Spleen (tissue), 11 donors: ENCODE data around the gene NPSR1. TPM values are rescaled to one million over a fixed set of nuclear protein-coding genes. Genes with fewer than 3 reads are reported as not detected.

ENCODE experiments used
- DNase-seq: peaks from one replicate; pipeline ENCODE4 v3.0.0-alpha.2; 2020
- H3K27ac ChIP-seq, 8 donors: fragments of 200-600 bp; sonication (generic) in 7 of 8; 1 replicate in 4 of 8; 2 replicates in 4 of 8; pipeline versions ENCODE4 v1.5.0 to v1.8.0; 2016 to 2021; ENCODE audit warnings: inconsistent platforms in 4 of 8, mild to moderate bottlenecking in 4 of 8, moderate library complexity in 1 of 8
- H3K27me3 ChIP-seq, 7 donors: fragments of 200-600 bp; sonication (generic) in 6 of 7; replicated peaks in 1 of 7; 1 replicate in 4 of 7; 2 replicates in 3 of 7; pipeline versions ENCODE4 v1.5.0 to v1.8.0; 2016 to 2021; ENCODE audit warnings: inconsistent platforms in 3 of 7, mild to moderate bottlenecking in 1 of 7
- H3K36me3 ChIP-seq, 6 donors: fragments of 200-600 bp; sonication (generic) in 5 of 6; 1 replicate in 4 of 6; 2 replicates in 2 of 6; pipeline versions ENCODE4 v1.5.0 to v1.8.0; 2016 to 2021; ENCODE audit warnings: inconsistent platforms in 2 of 6
- H3K4me1 ChIP-seq, 6 donors: fragments of 200-600 bp; sonication (generic) in 5 of 6; 1 replicate in 3 of 6; 2 replicates in 3 of 6; pipeline versions ENCODE4 v1.5.0 to v1.8.0; 2016 to 2021; ENCODE audit warnings: inconsistent platforms in 3 of 6
- H3K4me3 ChIP-seq, 8 donors: fragments of 200-600 bp; sonication (generic) in 7 of 8; 1 replicate in 4 of 8; 2 replicates in 4 of 8; pipeline versions ENCODE4 v1.5.0 to v1.8.0; 2016 to 2021; ENCODE audit warnings: inconsistent platforms in 4 of 8, mild to moderate bottlenecking in 4 of 8, moderate library complexity in 2 of 8
- H3K9me3 ChIP-seq, 8 donors: fragments of 200-600 bp; sonication (generic) in 7 of 8; 1 replicate in 4 of 8; 2 replicates in 4 of 8; pipeline versions ENCODE4 v1.5.0 to v1.8.0; 2016 to 2021; ENCODE audit warnings: inconsistent platforms in 4 of 8
- CTCF ChIP-seq, 11 experiments: fragments of 200-600 bp in 7 of 11; fragments of 450-650 bp in 4 of 11; sonication (generic) in 4 of 11; IDR thresholded peaks in 8 of 11; conservative IDR thresholded peaks in 3 of 11; 1 replicate in 7 of 11; 2 replicates in 4 of 11; pipeline versions ENCODE4 v1.4.0 to v1.8.0; 2016 to 2021; ENCODE audit warnings: antibody characterized with exemption in 11 of 11, inconsistent platforms in 4 of 11, mild to moderate bottlenecking in 1 of 11
- POLR2A ChIP-seq, 3 donors: fragments of 450-650 bp; IDR thresholded peaks; one replicate each; pipeline ENCODE4 v1.5.1; 2017; ENCODE audit warnings: antibody characterized with exemption in 3 of 3, mild to moderate bottlenecking in 1 of 3
- POLR2AphosphoS5 ChIP-seq, 3 donors: sonication (generic); formaldehyde crosslinking; IDR thresholded peaks; one replicate each; pipeline ENCODE4 v1.5.1; 2017; ENCODE audit warnings: antibody characterized with exemption in 3 of 3
- WGBS, 5 donors: extraction: QIAGEN DNeasy Blood & Tissue Kit in 3 of 5; methylation state at CpG; one replicate each; pipeline versions ENCODE4 v1.1.5 to v1.1.7; 2013 to 2018; 5-methylcytosine and 5-hydroxymethylcytosine counted together
- intact Hi-C: fragments of 100-400 bp; cut with DNase I; formaldehyde crosslinking; loops from one replicate; pipeline ENCODE4 v1.15.0; 2023; ENCODE audit warnings: low total_unique reads
- polyA plus RNA-seq, 3 donors: library from polyadenylated mRNA; stranded (reverse); fragments of 200-250 nt; gene quantifications; one replicate each; pipeline ENCODE4 v1.2.1, GENCODE V29; 2013
- total RNA-seq, 7 donors: library from RNA; depleted of rRNA in 3 of 7; stranded (reverse); fragments of >200 nt in 3 of 7; fragmentation: NEBNext Ultra II Directional in 4 of 7; extraction: Animal tissue kit (Norgen Biotek cat#: 25700) in 4 of 7; gene quantifications; one replicate each; pipeline versions ENCODE4 v1.1.0 to v1.2.1, GENCODE V29; 2016 to 2021
- donor health status: healthy with polysubstance abuse.
- donor health status: DM: no; HTN: no; CAD: no; lungs with moderate emphysema.
- donor health status: DM: no; HTN: no; CAD: no.
- donor health status: Bipolar disorder and iron deficiency.
- donor health status: healthy.
- donor health status: DM: no; HTN: no; CAD: no.
- donor health status: DM: yes; HTN: yes; CAD: no.

Gene NPSR1
- total and polyA plus RNA-seq, 10 donors: not detected

GRCh38 chr7:34762764-34763163 is 104.7 kb downstream of the NPSR1 start:
- Histone ChIP-seq H3K4me3 (no peak overlapping the region), H3K36me3 (no peaks in the 10 kb centered on the region), H3K27ac (no peak overlapping the region), H3K27me3 (no peaks in the 10 kb centered on the region), H3K9me3 (no peaks in the 10 kb centered on the region), H3K4me1 (no peaks in the 10 kb centered on the region)
- DNase-seq: no peak
- TF ChIP-seq CTCF (IDR thresholded peaks at IDR 0.05 in 8 of 11, conservative IDR thresholded peaks at IDR 0.05 in 3 of 11) (no peak), POLR2AphosphoS5 (IDR thresholded peaks at IDR 0.05) (no peak), POLR2A (IDR thresholded peaks at IDR 0.05) (no peak)
- intact Hi-C loops: no loop called here
- 67 to 83% (median 77%) methylated on average over 2 of the region's 2 CpGs for WGBS, 5 donors

GRCh38 chr7:34772296-34772938 is 114.4 kb downstream of the NPSR1 start:
- TF ChIP-seq POLR2AphosphoS5 (IDR thresholded peaks at IDR 0.05) (no peak), POLR2A (IDR thresholded peaks at IDR 0.05) (no peak), CTCF (IDR thresholded peaks at IDR 0.05 in 8 of 11, conservative IDR thresholded peaks at IDR 0.05 in 3 of 11) (no peak)
- no peaks in the 10 kb centered on the region for H3K36me3 ChIP-seq
- DNase-seq: no peak
- H3K4me1 ChIP-seq: no peaks in the 10 kb centered on the region
- H3K4me3 ChIP-seq: no peak overlapping the region
- intact Hi-C loops: no loop called here
- peaks cover 0 to 15% (median 8%) of the 10 kb centered on the region in 8 donors for H3K9me3 ChIP-seq
- no peak overlapping the region for H3K27ac ChIP-seq
- H3K27me3 ChIP-seq: no peaks in the 10 kb centered on the region

- intact Hi-C loops: no loop called here
- H3K36me3 ChIP-seq: no peaks in the 10 kb centered on the region
- H3K27me3 ChIP-seq: no peaks in the 10 kb centered on the region
- H3K4me1 ChIP-seq: no peaks in the 10 kb centered on the region
- TF ChIP-seq POLR2A (IDR thresholded peaks at IDR 0.05): no peak
- TF ChIP-seq POLR2AphosphoS5 (IDR thresholded peaks at IDR 0.05): no peak
- TF ChIP-seq CTCF (IDR thresholded peaks at IDR 0.05 in 8 of 11, conservative IDR thresholded peaks at IDR 0.05 in 3 of 11): no peak
- H3K4me3 ChIP-seq: no peak overlapping the region
- no peak for DNase-seq
- H3K27ac ChIP-seq: no peak overlapping the region
- 58 to 76% (median 73%) methylated on average over 1 of the region's 1 CpG for WGBS, 5 donors
- peaks cover 0 to 28% (median 15%) of the 10 kb centered on the region in 8 donors for H3K9me3 ChIP-seq
Observed at GRCh38 chr7:34776748-34777358, 118.8 kb downstream of the NPSR1 start.

- no peak for DNase-seq
- Histone ChIP-seq H3K4me3 (no peak overlapping the region), H3K9me3 (peaks cover 0 to 52% (median 37%) of the 10 kb centered on the region in 8 donors), H3K36me3 (no peaks in the 10 kb centered on the region), H3K27me3 (no peaks in the 10 kb centered on the region), H3K27ac (no peak overlapping the region), H3K4me1 (no peaks in the 10 kb centered on the region)
- intact Hi-C loops: no loop called here
- 57 to 76% (median 65%) methylated on average over 3 of the region's 3 CpGs for WGBS, 5 donors
- TF ChIP-seq CTCF (IDR thresholded peaks at IDR 0.05 in 8 of 11, conservative IDR thresholded peaks at IDR 0.05 in 3 of 11) (no peak), POLR2A (IDR thresholded peaks at IDR 0.05) (no peak), POLR2AphosphoS5 (IDR thresholded peaks at IDR 0.05) (no peak)
Observed at GRCh38 chr7:34780546-34780945, 122.5 kb downstream of the NPSR1 start.
